Posterior cingulate gyrus (tissue), 11 donors: Measurements from ENCODE around the gene GFY.
"Not testable (repeated sequence)": the region's sequence is repeated elsewhere in the genome, so short reads cannot be mapped to it uniquely, and the experiment has no call there.

Experiments used
- DNase-seq, 10 donors: peaks; one replicate each; pipeline versions ENCODE4 v3.0.0 to v3.0.0-alpha.2; 2020 to 2021; ENCODE audit warnings: mixed read lengths in 3 of 10
- intact Hi-C: fragments of 100-400 bp; cut with DNase I; formaldehyde crosslinking; loops from one replicate; pipeline ENCODE4 v1.15.1; 2023

The GFY gene

DNA sequence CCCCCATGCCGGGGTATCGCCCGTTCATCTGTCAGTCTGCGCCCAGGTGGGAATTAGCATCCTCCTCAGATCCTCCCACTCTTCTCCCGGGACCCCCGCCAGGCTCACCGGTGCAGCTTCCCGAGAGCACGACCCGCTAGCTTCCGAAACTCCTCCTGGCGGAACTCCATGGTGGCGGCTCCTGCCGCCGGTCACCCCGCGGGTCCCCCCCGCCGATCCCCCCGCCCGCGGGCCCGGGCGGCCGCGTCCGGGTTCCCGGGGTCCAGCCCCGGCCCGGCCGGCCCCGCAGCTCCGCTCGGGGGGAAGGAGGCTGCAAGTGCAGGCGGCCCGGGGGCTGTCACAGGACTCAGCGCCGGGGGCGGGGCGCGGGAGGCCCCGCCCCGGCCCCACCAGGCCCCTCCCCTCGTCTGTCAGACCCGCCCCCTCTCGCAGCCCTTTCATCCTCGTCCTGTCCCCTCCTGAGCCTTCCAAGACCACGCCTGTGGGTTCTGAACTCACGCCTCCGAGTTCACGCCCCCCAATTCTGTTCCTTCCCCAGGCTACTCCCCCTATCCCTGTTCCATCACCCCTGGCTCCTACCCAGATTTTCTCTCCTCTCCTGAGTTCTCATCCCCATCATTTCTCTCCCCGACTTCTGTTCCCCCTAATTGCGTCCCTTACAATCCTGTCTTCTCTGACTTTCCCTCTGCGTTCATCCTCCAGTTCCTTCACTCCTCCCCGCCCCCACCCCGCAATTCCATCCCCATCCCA, 16.2 kb downstream of the GFY start, which contains the start of gene SLC17A7:
SLC17A7 (minus strand) TSS at position 318 of the 750 bp plus-strand sequence; CDS start at position 170, 148 bp downstream.
- intact Hi-C loops, result loop anchor here (5.0 kb wide), 1 partner anchor 214 kb away; no protein-coding TSS in a partner anchor
- DNase-seq, result peak in 6 of 10 donors; percentile 38 to 91 (median 46)

DNA sequence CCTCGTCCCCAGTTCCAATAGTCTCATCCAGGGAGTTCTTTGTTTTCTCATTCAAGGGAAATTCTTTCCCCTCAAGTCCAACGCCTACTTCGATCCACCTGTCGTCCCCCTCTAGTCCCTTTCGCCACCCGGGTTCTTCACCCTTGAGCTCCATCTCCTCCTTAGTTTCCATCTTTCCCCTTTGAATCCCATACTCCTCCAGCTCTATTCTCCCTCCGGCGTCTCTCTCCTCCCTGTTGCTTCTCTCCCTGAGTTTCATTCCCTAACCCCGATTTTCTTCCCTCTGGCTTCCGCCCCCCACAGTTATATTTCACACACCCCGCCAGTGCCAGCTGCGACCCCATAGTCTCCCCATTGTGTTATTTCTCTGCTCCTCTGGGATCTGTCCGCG, 16.8 kb downstream of the GFY start:
- intact Hi-C loops, result loop anchor here (5.0 kb wide), 1 partner anchor 215 kb away; no protein-coding TSS in a partner anchor
- no peak for DNase-seq

DNA sequence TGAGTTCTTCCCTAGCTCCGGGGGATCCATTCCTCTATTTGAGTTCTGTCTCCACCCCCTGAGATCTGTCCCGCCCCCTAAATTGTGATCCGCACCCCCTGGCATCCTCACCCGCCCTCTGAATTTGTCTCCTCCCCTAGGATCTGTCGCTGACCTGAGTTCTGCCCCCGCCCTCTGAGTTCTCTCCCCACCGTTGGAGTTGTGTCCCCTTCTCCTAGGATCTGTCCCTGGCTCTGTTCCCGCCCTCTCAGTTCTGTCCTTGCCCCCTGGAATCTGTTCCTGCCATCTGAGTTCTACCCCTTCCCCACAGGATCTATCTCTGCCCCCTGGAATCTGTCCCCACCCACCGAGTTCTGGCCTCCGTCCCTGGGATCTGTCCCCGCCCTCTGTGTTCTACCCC, 17.2 kb downstream of the GFY start:
- intact Hi-C loops, result loop anchor here (5.0 kb wide), 1 partner anchor 215 kb away; no protein-coding TSS in a partner anchor
- DNase-seq, result peak in 1 of 10 donors; percentile 67

DNA sequence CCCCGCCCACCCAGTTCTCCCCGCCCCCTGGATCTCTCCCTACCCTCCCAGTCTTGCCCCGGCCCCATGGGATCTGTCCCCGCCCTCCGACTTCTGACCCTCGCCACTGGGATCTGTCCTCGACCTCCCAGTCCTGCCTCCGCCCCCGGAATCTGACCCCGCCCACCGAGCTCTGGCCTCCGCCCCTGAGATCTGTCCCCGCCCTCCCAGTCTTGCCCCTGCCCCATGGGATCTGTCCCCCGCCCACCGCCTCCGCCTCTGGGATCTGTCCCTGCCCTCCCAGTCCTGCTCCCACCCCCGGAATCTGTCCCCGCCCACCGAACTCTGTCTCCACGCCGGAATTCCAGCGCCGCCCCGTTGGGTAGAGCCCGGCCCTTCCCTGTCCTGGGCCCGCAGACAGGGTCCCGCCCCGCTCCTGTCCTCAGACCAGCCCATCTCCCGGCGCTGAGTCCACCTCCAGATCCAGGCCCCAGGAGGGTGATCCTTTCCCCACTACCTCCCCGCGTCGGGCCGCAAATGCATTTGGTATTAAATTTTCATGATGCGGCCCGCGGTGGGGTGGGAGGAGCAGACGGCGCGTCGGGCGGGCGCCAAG, 17.7 kb downstream of the GFY start:
- peak; percentile 21 to 91 (median 48) for DNase-seq
- intact Hi-C loops, result loop anchor here (1.0 to 5.0 kb wide), 2 partner anchors 51 to 216 kb away; no protein-coding TSS in a partner anchor

DNA sequence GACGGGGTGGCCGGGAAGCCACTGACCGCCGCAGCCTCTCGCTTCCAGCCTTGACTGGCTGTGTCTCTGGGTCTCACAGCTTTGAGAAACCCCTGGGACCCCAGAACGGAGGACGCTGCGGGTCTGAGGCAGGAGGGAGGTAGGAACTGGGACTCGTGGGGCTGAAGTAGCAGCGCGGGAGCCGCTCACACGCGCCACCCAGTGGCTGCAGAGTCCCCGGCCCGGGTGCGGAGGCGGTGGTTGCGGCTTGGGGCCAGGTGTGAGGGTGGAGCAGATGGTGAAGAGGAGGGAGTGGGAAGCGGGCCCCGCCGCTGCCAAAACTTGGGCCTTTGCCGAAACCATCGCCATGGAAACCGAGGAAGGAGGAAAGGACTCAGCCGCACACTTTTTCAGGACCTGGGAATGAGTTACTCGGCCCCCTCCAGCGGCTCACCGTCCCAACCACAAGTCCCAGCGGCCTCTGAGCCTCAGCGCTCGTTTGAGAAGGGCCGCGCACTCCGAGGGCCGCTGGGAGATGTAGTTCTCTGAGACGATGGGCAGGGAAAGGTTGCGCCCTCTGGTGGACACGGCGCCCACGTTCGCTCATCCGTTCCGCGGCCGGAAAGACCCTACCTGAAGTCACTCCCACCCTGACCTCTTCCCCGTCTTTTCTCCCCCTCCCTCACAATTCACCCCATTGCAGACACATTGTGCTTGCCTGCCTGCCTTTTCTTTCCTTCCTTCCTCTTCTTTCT, 18.3 kb downstream of the GFY start:
- DNase-seq, result peak; percentile 85 to 99 (median 94)
- intact Hi-C loops, result loop anchor here (1.0 to 5.0 kb wide), 2 partner anchors 51 to 216 kb away; no protein-coding TSS in a partner anchor

DNA sequence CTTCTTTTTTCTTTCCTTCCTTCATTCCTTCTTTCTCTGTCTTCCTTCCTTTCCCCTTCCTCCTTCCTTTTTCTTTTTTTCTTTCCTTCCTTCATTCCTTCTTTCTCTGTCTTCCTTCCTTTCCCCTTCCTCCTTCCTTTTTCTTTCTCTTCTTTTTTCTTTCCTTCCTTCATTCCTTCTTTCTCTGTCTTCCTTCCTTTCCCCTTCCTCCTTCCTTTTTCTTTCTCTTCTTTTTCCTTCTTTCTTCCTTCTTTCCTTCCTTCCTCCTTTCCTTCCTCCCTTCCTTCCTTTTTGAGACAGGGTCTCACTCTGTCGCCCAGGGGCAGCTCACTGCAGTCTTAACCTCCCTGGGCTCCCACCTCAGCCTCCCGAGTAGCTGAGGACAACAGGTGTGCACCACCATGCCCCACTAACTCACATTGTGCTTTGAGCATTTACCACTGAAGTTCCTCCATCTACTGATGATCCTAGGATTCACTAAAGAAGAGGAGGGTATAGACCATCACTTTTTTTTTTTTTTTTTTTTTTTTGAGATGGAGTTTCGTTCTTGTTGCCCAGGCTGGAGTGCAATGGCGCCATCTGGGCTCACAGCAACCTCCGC, 19.0 kb downstream of the GFY start:
- intact Hi-C loops, result loop anchor here (5.0 kb wide), 1 partner anchor 217 kb away; no protein-coding TSS in a partner anchor
- DNase-seq, result not testable (repeated sequence)

DNA sequence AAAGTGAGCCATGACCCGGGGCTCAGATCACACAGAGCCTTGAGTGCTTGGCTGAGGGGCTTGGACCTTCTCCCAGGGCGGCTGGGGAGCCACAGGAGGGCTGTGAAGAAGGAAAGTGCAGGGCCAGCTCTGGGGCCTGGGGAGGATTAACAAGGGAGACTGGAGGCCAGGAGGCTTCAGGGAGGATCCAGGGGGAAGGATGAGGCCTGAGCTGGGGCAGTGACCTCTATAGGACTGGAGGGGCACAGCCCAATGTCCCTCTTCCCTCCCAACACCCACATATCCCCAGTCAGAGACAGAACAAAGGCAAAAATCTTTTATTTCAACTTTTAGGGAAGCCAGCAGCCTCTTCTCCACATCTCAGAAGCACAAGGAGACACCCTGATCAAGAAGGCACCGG, 20.8 kb downstream of the GFY start:
- intact Hi-C loops, result no loop called here
- no peak for DNase-seq

DNA sequence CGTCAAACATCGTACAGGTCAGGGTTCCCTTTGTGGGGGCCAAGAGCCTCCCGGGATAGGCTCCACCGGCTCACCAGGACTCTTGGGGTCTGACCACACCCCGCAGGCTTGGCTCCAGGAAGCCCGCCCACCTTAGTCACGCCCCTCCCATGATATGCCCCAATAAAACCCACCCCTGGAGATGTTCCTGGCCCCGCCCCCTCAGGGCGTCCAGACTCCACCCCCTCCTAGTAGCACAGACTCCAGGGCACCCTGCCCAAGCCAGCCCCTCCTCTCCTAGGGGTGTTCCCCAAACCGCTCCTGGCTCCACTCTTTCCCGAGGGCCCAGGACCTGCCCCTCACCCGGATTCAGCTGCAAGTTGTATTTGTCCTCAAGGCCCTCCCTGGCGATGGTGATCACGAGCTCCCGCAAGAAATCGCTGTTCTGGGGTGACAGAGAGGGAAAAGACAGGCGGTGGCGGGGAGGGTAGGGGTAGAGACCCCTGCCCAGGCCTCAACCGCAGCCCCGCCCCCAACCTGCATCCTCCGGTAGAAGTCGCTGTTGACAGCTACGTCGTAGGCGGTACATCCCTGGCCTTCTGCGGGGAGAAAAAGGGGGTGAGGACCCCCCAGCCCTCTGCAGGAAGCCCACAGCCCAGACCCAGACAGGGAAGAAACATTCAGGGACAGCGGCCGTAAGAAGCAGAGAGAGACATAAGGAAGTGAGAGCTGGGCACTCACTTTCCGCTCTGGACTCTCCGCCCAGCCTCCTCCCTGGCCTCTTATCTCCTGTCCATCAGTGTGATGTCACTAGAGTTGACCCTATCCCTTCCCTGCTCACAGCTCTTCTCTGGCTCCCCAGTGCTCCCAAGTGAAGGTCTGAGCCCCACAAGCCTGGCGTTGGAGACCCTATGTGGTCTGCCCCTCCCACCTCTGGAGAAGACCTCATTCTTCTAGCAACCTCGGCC, 22.6 kb downstream of the GFY start:
- DNase-seq, result no peak
- intact Hi-C loops, result no loop called here

DNA sequence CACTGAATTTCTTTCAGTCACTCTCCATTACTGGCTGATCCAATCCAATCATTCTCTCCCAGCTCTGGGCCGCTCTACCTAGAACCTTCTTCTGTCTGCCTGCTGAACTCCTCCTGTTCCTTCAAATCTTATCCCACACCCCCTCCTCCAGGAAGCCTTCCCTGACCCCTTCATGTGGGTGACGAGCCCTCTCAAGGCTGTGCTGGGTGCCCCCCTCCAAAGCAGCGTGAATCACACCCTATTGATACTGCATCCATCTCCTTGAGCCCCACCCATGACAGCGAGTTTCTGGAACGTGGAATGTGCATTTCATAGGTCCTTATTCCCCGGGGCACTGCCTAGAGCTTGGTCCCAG, 23.2 kb downstream of the GFY start:
- intact Hi-C loops, result no loop called here
- no peak for DNase-seq

DNA sequence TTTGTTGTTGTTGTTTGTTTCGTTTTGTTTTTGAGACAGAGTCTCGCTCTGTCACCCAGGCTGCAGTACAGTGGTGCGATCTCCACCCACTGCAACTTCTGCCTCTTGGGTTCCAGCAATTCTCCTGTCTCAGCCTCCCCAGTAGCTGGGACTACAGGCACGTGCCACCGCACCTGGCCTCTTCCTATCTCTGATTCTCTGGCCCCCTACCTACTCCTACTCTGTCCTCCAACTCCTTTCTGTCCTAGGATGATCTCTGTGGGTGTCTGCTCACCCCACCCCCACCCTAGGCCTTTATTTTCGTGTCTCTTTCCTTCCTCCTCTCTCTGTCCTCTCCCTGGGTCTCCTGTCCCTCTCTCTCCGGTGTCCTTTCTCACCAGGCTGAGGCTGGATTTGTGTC, 25.2 kb downstream of the GFY start:
- no peak for DNase-seq
- intact Hi-C loops, result loop anchor here (5.0 kb wide), 1 partner anchor 47 kb away; the partner anchor contains the start of gene RPS11

DNA sequence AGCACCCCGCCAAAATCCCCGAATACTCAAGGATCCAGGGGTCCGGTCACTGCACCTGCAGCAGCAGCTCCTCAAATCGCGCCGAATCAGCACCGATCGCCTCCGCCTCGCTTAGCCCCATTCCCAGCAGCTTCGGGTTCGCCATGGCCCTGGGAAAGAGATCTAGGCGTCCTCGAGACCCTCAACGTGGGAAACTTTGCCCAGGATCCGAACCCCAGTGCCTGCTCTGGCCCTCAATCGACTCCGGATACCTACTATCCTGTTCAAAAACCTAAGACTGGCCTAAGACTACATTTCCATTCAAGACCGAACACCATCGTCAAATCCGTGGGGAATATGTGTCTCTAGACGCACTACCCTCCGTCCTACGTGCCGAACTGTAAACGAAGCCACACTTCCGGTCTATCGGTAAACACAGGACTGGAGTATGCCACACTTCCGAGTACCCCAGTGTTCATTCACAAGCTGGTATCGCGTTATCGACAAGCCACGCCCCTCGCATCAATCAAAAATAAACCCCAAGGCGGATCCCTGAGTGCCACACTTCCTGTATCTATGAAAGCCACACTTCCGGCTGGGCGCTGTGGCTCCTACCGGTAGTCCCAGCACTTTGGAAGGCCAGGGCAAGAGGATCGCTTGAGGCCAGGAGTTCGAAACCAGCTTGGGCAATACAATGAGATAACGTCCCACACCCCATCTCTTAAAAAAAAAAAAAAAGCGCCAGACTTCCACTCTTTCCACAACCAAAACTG, 26.4 kb downstream of the GFY start, which contains the start of gene PIH1D1:
PIH1D1 (minus strand) TSS at position 385 of the 752 bp plus-strand sequence; CDS start at position 145, 240 bp downstream.
- intact Hi-C loops, result loop anchor here (5.0 kb wide), 1 partner anchor 46 kb away; the partner anchor contains the start of gene RPS11
- peak; percentile 92 to 99 (median 96) for DNase-seq

DNA sequence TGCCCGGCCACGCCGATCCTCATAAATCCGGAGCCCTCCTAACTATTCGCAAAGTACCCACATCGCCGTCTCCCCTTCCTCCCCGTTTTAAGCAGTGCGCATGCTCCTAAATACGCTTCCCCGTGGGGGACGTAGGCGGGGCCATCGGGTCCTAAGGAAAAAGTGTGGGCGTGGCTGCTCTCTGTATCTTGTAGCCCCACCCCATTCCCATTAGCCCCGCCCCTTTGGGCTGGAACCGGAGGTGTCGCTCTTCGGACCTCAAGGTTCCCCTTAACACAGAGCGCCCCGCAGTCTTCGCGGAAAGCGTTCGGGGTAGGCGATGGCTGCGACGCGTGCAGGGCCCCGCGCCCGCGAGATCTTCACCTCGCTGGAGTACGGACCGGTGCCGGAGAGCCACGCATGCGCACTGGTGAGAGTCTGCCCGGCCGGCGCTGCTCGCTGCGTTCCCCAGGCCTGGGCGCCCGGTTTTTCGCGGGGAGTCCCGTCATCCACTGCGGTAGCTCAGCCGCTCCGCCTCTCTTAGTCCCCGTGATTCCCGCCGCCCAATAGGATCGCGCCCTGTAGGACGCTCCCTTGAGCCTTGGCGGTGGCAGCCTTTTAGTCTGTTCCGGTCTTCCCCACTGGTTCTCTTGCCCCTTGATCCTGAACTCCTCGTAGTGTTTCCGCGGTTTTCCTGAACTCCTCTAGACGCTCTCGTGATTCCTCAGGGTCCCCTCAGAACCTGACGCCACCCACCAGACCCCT, 28.0 kb downstream of the GFY start, which contains the start of gene ALDH16A1:
ALDH16A1 (plus strand) TSS at position 213 of the 744 bp plus-strand sequence; CDS start at position 320, 107 bp downstream.
- intact Hi-C loops, result loop anchor here (5.0 kb wide), 1 partner anchor 44 kb away; the partner anchor contains the start of gene RPS11
- DNase-seq, result peak; percentile 97 to 100 (median 99)

DNA sequence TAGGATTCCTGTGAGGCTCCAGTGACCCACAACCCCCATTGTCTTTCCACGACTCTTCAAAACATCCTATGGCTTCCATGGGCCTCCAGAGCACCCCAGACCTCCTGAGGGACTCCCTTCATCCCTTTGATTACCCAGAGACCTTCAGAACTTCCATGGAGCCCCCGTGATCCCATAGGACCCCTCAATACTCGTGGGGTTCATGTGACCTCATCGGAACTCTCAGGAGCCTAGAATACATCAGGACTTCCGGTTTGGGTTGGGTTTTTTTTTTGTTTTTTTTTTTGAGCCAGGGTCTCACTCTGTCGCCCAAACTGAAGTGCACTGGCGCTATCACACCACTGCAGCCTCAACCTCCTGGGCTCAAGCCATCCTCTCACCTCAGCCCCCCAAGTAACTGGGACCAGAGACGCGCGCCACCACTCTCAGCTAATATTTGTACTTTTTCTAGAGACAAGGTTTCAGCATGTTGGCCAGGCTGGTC, 28.6 kb downstream of the GFY start:
- intact Hi-C loops, result loop anchor here (5.0 kb wide), 1 partner anchor 44 kb away; the partner anchor contains the start of gene RPS11
- no peak for DNase-seq

DNA sequence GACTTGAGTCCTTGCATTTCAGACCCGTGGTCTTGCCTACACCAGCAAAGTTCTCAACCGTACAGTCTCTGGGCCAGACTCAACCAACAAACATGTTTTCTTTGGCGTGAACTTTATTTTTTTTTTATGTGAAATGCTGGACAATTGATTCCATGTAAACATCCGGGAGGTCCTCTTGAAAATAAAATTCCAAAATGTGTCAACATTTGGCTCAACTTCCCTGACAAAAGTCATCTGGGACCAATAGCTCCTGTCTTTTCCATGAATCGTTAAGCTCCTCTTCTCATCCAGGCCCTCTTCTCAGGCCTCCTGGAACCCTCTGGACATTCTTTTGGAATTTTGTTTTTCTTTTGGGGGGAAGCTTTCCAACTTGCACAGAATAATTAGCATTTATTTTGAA, 30.6 kb downstream of the GFY start:
- no peak for DNase-seq
- intact Hi-C loops, result no loop called here

DNA sequence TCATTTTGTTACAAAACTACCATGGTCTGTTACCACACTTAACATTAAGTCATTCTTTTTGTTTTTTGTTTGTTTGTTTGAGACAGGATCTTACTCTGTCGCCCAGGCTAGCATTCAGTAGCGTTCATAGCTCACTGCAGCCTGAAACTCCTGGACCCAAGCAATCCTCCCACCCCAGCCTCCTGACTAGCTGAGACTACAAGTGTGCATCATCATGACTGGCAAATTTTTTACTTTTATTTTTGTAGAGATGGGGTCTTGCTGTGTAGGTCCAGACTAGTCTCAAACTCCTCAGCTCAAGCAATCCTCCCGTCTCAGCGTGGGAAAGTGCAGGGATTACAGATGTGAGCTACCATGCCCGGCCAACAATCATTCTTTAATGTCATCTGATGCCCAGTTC, 31.1 kb downstream of the GFY start:
- intact Hi-C loops, result no loop called here
- no peak for DNase-seq

DNA sequence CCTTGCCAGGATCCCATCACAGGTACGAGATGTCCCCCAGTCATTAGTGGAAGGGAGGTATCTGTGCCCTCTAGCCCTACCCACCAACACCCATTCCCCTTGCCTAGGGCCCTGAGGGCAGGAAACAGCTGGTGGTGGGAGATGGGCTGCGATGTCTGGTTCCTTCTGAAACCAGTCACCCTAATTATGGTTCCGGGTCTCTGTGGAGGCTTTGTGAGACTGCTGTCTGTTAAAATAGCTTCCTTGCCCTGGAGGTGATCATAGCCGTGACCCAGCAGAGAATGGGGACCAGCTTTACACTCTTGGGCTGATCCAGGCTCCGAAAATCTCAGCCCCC, 33.3 kb downstream of the GFY start:
- intact Hi-C loops, result no loop called here
- no peak for DNase-seq

DNA sequence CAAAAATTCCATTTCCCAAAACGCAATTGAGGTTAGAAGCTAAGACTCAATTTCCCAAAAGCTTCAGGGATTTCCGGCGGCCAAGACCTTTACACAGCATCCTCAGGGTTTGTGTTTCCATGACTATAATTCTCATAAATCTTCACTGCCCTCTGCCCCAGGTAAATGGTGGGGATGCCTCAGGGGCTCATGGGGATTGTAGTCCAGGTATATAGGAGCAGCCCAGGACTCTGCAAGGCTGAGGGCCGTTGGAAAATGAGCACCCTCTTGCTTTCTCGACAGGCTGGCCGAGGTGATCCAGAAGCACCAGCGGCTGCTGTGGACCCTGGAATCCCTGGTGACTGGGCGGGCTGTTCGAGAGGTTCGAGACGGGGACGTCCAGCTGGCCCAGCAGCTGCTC, 34.2 kb downstream of the GFY start:
- DNase-seq, result no peak
- intact Hi-C loops, result no loop called here
